Testis (tissue), 3 donors: ENCODE data around the gene DHCR24. TPM values are rescaled to one million over a fixed set of nuclear protein-coding genes. Genes with fewer than 3 reads are reported as not detected.
"Not testable (repeated sequence)": the region's sequence is repeated elsewhere in the genome, so short reads cannot be mapped to it uniquely, and the experiment has no call there.

Experiments used
- DNase-seq: peaks from one replicate; pipeline ENCODE4 v3.0.0-alpha.2; 2019
- H3K27ac ChIP-seq, 2 donors: fragments of 200-600 bp; sonication (generic); one replicate each; pipeline ENCODE4 v1.5.1; 2019
- H3K27me3 ChIP-seq: fragments of 200-600 bp; sonication (generic); one replicate; pipeline ENCODE4 v1.5.1; 2019
- H3K36me3 ChIP-seq: fragments of 200-600 bp; sonication (generic); one replicate; pipeline ENCODE4 v1.5.1; 2017; ENCODE audit warnings: low read depth; ENCODE audit errors: missing control alignments
- H3K4me1 ChIP-seq: fragments of 200-600 bp; sonication (generic); one replicate; pipeline ENCODE4 v1.5.1; 2019
- H3K4me3 ChIP-seq, 2 donors: fragments of 200-600 bp; sonication (generic); one replicate each; pipeline ENCODE4 v1.5.1; 2017 to 2019
- H3K9me3 ChIP-seq: fragments of 200-600 bp; sonication (generic); one replicate; pipeline ENCODE4 v1.5.1; 2017
- POLR2A ChIP-seq: fragments of 450-650 bp; IDR thresholded peaks from one replicate; pipeline ENCODE4 v1.6.1; 2017; ENCODE audit warnings: antibody characterized with exemption, mild to moderate bottlenecking, moderate library complexity
- WGBS, 2 donors: methylation state at CpG; one replicate each; pipeline ENCODE4 v1.1.5; 2018; 5-methylcytosine and 5-hydroxymethylcytosine counted together
- intact Hi-C: fragments of 100-400 bp; cut with DNase I; formaldehyde crosslinking; loops from one replicate; pipeline ENCODE4 v1.15.1; 2023; ENCODE audit warnings: low total_unique reads
- polyA plus RNA-seq: library from polyadenylated mRNA; stranded (reverse); fragments of 350-450 nt; fragmentation: Illumina TruSeq; extraction: RNeasy Lipid Tissue Mini Kit (QIAGEN cat#74804); gene quantifications from one replicate; pipeline ENCODE4 v1.2.3, GENCODE V29; 2014; ENCODE audit warnings: low read depth, low replicate concordance; ENCODE audit not compliant: insufficient read depth
- total RNA-seq, 2 donors: library from RNA; depleted of rRNA; stranded (reverse); fragments of >200 nt; gene quantifications; one replicate each; pipeline ENCODE4 v1.2.3, GENCODE V29; 2016
- TF ChIP-seq, protein P1 (sequence below), 3 experiments: fragments of 450-650 bp in 2 of 3; fragments of 200-600 bp in 1 of 3; sonication (generic) in 1 of 3; IDR thresholded peaks; one replicate each; pipeline ENCODE4 v1.5.1; 2016 to 2019; ENCODE audit warnings: antibody characterized with exemption in 3 of 3, mild to moderate bottlenecking in 2 of 3, moderate library complexity in 1 of 3

The DHCR24 gene
- total and polyA plus RNA-seq, 3 donors from 2014 or later, result 48.5 to 127 (median 75.7) TPM

DNA sequence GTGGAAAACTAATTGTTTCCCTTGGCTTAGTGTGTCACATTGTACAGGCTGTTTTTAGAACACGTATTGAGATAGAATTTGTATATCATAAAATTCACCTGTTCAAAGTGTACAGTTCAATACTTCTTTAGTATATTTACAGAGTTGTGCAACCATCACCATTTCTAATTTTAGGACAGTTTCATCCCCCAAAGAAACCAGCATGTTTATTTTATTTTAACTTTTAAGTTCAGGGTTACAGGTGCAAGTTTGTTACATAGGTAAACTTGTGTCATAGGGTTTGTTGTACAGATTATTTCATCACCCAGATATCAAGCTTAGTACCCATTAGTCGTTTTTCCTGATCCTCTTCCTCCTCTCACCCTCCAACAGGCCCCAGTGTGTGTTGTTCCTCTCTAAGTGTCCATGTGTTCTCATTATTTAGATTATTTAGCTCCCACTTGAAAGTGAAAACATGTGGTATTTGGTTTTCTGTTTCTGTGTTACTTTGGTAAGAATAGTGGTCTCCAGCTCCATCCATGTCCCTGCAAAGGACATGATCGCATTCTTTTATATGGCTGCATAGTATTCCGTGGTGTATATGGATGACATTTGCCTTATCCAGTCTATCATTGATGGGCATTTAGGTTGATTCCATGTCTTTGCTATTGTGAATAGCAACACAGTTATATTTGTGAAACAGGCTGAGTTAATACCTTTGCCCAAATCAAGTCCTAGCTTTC, 35.2 kb upstream of the DHCR24 start:
- TF ChIP-seq POLR2A, result no peak
- TF ChIP-seq, protein P1, sequence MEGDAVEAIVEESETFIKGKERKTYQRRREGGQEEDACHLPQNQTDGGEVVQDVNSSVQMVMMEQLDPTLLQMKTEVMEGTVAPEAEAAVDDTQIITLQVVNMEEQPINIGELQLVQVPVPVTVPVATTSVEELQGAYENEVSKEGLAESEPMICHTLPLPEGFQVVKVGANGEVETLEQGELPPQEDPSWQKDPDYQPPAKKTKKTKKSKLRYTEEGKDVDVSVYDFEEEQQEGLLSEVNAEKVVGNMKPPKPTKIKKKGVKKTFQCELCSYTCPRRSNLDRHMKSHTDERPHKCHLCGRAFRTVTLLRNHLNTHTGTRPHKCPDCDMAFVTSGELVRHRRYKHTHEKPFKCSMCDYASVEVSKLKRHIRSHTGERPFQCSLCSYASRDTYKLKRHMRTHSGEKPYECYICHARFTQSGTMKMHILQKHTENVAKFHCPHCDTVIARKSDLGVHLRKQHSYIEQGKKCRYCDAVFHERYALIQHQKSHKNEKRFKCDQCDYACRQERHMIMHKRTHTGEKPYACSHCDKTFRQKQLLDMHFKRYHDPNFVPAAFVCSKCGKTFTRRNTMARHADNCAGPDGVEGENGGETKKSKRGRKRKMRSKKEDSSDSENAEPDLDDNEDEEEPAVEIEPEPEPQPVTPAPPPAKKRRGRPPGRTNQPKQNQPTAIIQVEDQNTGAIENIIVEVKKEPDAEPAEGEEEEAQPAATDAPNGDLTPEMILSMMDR (IDR thresholded peaks at IDR 0.05), result no peak
- no peak overlapping the region for H3K27ac ChIP-seq
- intact Hi-C loops, result no loop called here
- no peaks in the 10 kb centered on the region for H3K9me3 ChIP-seq
- no peaks in the 10 kb centered on the region for H3K27me3 ChIP-seq
- no peaks in the 10 kb centered on the region for H3K36me3 ChIP-seq
- H3K4me1 ChIP-seq, result peaks cover 9% of the 10 kb centered on the region
- 77 to 82% methylated on average over 4 of the region's 4 CpGs for WGBS, 2 donors
- DNase-seq, result no peak
- no peak overlapping the region for H3K4me3 ChIP-seq

DNA sequence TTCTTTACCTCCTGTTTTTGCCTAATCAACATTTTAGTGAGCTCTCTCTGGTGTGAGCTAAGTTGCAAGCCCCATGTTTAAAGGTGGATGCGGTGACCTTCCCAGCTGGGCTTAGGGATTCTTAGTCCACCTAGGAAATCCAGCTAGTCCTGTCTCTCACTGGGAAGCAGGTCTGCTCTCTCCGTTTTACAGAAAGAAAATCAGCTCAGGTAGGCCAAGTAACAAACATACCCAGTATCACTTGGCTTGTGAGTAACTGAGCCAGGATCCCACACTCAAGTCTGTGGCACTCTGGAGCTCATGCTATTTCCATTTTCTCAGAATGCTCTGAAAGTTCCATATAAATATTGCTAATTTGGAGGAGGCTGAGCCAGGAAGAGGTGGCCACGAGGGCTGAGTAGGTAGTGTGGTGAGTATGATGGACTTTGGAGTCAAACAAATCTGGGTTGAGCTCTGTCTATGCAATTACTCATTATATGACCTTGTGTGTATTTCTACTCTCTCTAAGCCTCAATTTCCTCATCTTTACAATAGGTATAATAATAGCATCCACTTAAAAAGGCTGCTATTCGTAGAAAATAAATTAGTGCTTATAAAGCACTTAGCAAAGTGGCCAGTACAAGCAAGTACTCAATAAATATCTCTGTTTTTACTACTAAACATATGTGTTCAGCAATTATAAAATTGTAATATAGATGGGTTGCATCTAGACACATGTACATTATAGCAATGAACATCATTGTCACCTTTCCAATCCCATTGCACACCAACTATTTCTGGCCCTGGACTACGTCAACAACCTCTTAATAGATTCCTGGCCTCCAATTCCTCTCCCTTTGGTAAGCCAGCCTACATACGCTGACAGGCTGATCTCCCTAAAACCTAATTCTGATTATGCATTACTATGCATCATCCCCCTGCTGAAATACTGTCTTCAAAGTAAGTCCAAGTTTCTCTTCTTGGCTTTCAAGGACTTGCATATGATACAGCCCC, 32.7 kb upstream of the DHCR24 start:
- intact Hi-C loops, result no loop called here
- H3K4me1 ChIP-seq, result peaks cover 3% of the 10 kb centered on the region
- no peak overlapping the region for H3K4me3 ChIP-seq
- no peak overlapping the region for H3K27ac ChIP-seq
- DNase-seq, result no peak
- H3K36me3 ChIP-seq, result no peaks in the 10 kb centered on the region
- no peaks in the 10 kb centered on the region for H3K27me3 ChIP-seq
- no peaks in the 10 kb centered on the region for H3K9me3 ChIP-seq
- TF ChIP-seq, protein P1 (IDR thresholded peaks at IDR 0.05), result no peak
- TF ChIP-seq POLR2A, result no peak
- WGBS, 2 donors, result 85 to 87% methylated on average over 6 of the region's 6 CpGs

DNA sequence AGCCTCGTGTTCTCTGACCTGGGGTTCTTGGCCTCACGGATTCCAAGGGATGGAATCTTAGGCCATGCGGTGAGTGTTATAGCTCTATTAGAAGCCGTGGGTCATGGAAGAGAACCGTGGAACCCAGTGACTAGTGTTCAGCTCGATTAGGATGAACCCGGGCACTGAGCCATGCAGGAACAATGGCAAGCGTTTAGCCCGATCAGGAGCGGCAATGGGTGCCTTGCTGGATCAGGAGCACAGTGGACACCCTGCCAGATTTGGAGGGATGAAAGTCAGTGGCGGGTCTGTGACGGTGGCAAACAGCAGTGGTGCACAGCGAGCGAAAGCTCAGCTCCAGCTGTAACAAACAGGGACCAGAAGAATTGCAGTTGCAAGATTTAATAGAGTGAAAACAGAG, 24.1 kb upstream of the DHCR24 start:
- H3K4me1 ChIP-seq, H3K9me3 ChIP-seq, intact Hi-C loops, H3K27ac ChIP-seq, DNase-seq, H3K4me3 ChIP-seq, H3K27me3 ChIP-seq, H3K36me3 ChIP-seq: not testable (repeated sequence)
- WGBS, 2 donors, result 93% methylated on average over 11 to 14 of the region's 14 CpGs

DNA sequence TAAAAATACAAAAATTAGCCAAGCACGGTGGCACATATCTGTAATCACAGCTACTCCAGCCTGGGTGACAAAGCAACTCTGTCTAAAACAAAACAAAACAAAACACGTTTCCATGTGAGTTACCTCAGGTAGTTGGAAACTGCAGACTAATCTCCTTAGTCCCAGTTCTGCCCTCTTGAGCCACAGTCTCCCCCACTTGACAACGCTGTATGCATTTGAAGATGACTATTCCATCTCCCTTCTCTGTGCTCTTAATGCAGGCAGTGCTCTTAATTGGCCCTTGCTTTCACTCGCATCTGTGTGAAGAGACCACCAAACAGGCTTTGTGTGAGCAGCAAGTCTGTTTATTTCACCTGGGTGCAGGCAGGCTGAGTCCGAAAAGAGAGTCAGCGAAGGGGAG, 19.6 kb upstream of the DHCR24 start:
- Histone ChIP-seq H3K4me3 (no peak overlapping the region), H3K4me1 (no peaks in the 10 kb centered on the region), H3K27me3 (no peaks in the 10 kb centered on the region), H3K36me3 (no peaks in the 10 kb centered on the region), H3K27ac (no peak overlapping the region), H3K9me3 (no peaks in the 10 kb centered on the region)
- TF ChIP-seq, protein P1 (IDR thresholded peaks at IDR 0.05), result no peak
- TF ChIP-seq POLR2A, result no peak
- intact Hi-C loops, result no loop called here
- WGBS, 2 donors, result 82 to 88% methylated on average over 6 of the region's 6 CpGs
- no peak for DNase-seq

DNA sequence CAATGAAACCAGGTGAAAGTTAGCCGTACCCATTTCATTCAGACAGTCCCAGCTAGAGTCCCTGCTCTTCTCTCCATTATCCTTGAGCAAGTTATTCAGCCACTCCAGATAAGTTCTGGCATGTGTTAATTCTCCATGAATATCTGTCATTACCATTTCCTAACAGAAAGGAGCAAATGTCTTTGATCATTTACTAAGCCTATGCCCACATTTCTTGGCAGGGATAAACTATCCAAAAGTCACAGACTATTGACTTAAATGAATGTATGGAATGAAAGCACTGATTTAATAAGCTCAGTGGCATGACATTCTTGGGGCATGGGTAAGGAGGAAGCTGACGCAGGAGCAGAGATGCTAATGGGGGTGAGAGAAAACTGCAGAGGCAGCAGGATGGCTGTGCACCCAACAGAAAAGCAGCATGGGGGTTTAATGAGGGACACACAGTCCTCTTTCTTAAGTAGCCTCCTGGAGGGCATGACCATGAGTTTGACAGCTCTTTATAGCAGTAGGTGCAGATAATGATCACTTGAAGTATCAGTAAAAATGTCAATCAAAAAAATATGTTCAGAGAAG, 17.6 kb upstream of the DHCR24 start:
- Histone ChIP-seq H3K27ac (no peak overlapping the region), H3K9me3 (no peaks in the 10 kb centered on the region), H3K27me3 (no peaks in the 10 kb centered on the region), H3K4me3 (no peak overlapping the region), H3K36me3 (no peaks in the 10 kb centered on the region), H3K4me1 (no peaks in the 10 kb centered on the region)
- 45 to 78% methylated on average over 2 of the region's 2 CpGs for WGBS, 2 donors
- no peak for DNase-seq
- TF ChIP-seq, protein P1 (IDR thresholded peaks at IDR 0.05), result no peak
- TF ChIP-seq POLR2A, result no peak
- intact Hi-C loops, result no loop called here
